NB4 (cell line): ENCODE measurements around the gene MSANTD1.

Experiments
- MYC ChIP-seq: IDR thresholded peaks from 2 replicates; pipeline ENCODE4 v1.6.1; 2011; ENCODE audit warnings: low read depth, low read length
- POLR2A ChIP-seq: IDR thresholded peaks from 2 replicates; pipeline ENCODE4 v1.6.1; 2011; ENCODE audit warnings: mild to moderate bottlenecking; ENCODE audit not compliant: insufficient read length; ENCODE audit errors: extremely low read depth

DNA sequence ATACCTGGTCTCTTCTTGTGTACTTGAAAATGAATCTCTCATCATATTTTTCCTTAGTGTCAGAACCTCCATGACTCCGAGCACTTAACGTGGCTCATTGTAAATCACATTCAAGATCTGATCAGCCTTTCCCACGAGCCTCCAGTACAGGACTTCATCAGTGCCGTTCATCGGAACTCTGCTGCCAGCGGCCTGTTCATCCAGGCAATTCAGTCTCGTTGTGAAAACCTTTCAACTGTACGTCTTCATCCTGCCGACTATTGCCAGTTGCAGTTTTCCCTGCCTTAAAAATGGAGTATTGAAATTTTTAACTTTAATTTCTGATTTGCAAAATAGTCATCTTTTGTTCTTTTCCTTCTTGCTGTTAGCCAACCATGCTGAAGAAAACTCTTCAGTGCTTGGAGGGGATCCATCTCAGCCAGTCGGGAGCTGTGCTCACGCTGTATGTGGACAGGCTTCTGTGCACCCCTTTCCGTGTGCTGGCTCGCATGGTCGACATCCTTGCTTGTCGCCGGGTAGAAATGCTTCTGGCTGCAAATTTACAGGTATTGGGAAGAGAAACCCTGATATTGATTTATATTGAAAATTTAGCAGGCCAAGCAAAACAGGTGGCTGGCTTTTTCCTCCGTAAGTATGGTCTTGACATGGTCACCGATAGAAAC lies 42.4 kb upstream of the MSANTD1 start:
- no peak for TF ChIP-seq MYC
- TF ChIP-seq POLR2A = no peak
